Hematopoietic multipotent progenitor cell (in vitro differentiated cells): ENCODE results near the gene DNHD1. TPM values are rescaled to one million over a fixed set of nuclear protein-coding genes. Genes with fewer than 3 reads are reported as not detected.

Experiments
- DNase-seq, 3 donors: peaks; one replicate each; pipeline ENCODE4 v3.0.0-alpha.2; 2011 to 2015; ENCODE audit warnings: low read depth in 2 of 3, low spot score in 2 of 3
- total RNA-seq: library from RNA; depleted of rRNA; stranded (reverse); fragments of >200 nt; gene quantifications from one replicate; pipeline ENCODE4 v1.2.3, GENCODE V29; 2012

Gene DNHD1
- total RNA-seq, 1 donor = 15.6 TPM

GRCh38 chr11:6607190-6607795, 110.2 kb downstream of the DNHD1 start:
- no peak for DNase-seq

- DNase-seq = no peak
Observed at GRCh38 chr11:6608011-6608410, 110.9 kb downstream of the DNHD1 start.

- no peak for DNase-seq
Observed at GRCh38 chr11:6608726-6609501, 111.8 kb downstream of the DNHD1 start.

- no peak for DNase-seq
Observed at GRCh38 chr11:6609502-6610015, 112.5 kb downstream of the DNHD1 start.

- no peak for DNase-seq
Observed at GRCh38 chr11:6610591-6610990, 113.5 kb downstream of the DNHD1 start.

- DNase-seq = peak in 2 of 3 donors; percentile 13 to 28
Observed at GRCh38 chr11:6611092-6611962, 114.2 kb downstream of the DNHD1 start.

GRCh38 chr11:6611963-6612212, 114.8 kb downstream of the DNHD1 start:
- no peak for DNase-seq

GRCh38 chr11:6612213-6613041, 115.3 kb downstream of the DNHD1 start, which contains the start of gene TAF10:
TSS of gene TAF10 (minus strand) at chr11:6612216. CDS start at chr11:6612189, 27 bp downstream.
- DNase-seq = peak; percentile 80 to 96 (median 94)

GRCh38 chr11:6613496-6613895, 116.4 kb downstream of the DNHD1 start:
- DNase-seq = no peak

GRCh38 chr11:6614446-6614845, 117.4 kb downstream of the DNHD1 start:
- no peak for DNase-seq

- DNase-seq = no peak
Observed at GRCh38 chr11:6615046-6615445, 118.0 kb downstream of the DNHD1 start.

GRCh38 chr11:6615882-6616585, 119.0 kb downstream of the DNHD1 start:
- DNase-seq = no peak

GRCh38 chr11:6616596-6617250, 119.6 kb downstream of the DNHD1 start:
- no peak for DNase-seq

- no peak for DNase-seq
Observed at GRCh38 chr11:6617315-6617781, 120.3 kb downstream of the DNHD1 start.

GRCh38 chr11:6618117-6619003, 121.3 kb downstream of the DNHD1 start:
- peak; percentile 21 to 93 (median 90) for DNase-seq

- peak; percentile 78 to 95 (median 93) for DNase-seq
Observed at GRCh38 chr11:6619004-6619745, 122.1 kb downstream of the DNHD1 start, which contains the start of gene TPP1. TSS of gene TPP1 (minus strand) at chr11:6619422. CDS start at chr11:6619400, 22 bp downstream.

GRCh38 chr11:6620636-6621035, 123.6 kb downstream of the DNHD1 start:
- DNase-seq = no peak
